GM21526 (cell line): ENCODE data around the gene GGN.
A peak's percentile ranks its signal among the peaks of the same experiment; 100 is the strongest.

Source experiments
- ATAC-seq: cut with Tn5 transposase; IDR thresholded peaks from one replicate; pipeline ENCODE4 v1.9.1; 2021; ENCODE audit warnings: moderate library complexity; ENCODE audit not compliant: unreplicated experiment, low FRiP score

GGN gene

GRCh38 chr19:38388349-38389100 is 691 bp upstream of the GGN start, which contains the start of gene SPRED3:
Gene SPRED3 (plus strand): TSS chr19:38388697. CDS start chr19:38390303, 1,606 bp downstream.
- no peak for ATAC-seq

GRCh38 chr19:38386971-38387549 is 774 bp downstream of the GGN start:
- ATAC-seq: no peak

- no peak for ATAC-seq
These were observed 1.4 kb downstream of the GGN start for GRCh38 chr19:38386300-38386970.

GRCh38 chr19:38385804-38386257 is 2.0 kb downstream of the GGN start:
- ATAC-seq: no peak

GRCh38 chr19:38385057-38385803 is 2.6 kb downstream of the GGN start:
- ATAC-seq: no peak

- ATAC-seq: no peak
These were observed 3.4 kb downstream of the GGN start for GRCh38 chr19:38384209-38385027.

- no peak for ATAC-seq
These were observed 4.1 kb downstream of the GGN start for GRCh38 chr19:38383743-38384142.

GRCh38 chr19:38383184-38383583 is 4.7 kb downstream of the GGN start:
- no peak for ATAC-seq

- no peak for ATAC-seq
These were observed 6.7 kb downstream of the GGN start for GRCh38 chr19:38381138-38381537.

GRCh38 chr19:38378866-38379265 is 9.0 kb downstream of the GGN start:
- no peak for ATAC-seq

- ATAC-seq: no peak
These were observed 10.8 kb downstream of the GGN start for GRCh38 chr19:38377052-38377451.

GRCh38 chr19:38376576-38376975 is 11.3 kb downstream of the GGN start:
- no peak for ATAC-seq

- ATAC-seq: no peak
These were observed 12.1 kb downstream of the GGN start for GRCh38 chr19:38375748-38376147.

GRCh38 chr19:38375098-38375493 is 12.7 kb downstream of the GGN start:
- ATAC-seq: no peak

- peak; percentile 89 for ATAC-seq
These were observed 13.3 kb downstream of the GGN start, which contains the start of gene PSMD8 for GRCh38 chr19:38374332-38375097. Gene PSMD8 (plus strand): TSS chr19:38374571. CDS start chr19:38374602, 31 bp downstream.

- no peak for ATAC-seq
These were observed 13.9 kb downstream of the GGN start for GRCh38 chr19:38373907-38374331.

GRCh38 chr19:38371081-38371480 is 16.8 kb downstream of the GGN start:
- no peak for ATAC-seq

- no peak for ATAC-seq
These were observed 17.5 kb downstream of the GGN start for GRCh38 chr19:38370299-38370698.

GRCh38 chr19:38369584-38369983 is 18.2 kb downstream of the GGN start:
- ATAC-seq: no peak
